HEK293 (cell line): Measurements from ENCODE around the gene TUSC1.

ENCODE experiments used
- CTCF ChIA-PET: fragments of 350-600 bp; formaldehyde crosslinking; extraction: SDS; loops from one replicate; lab custom pipeline; 2021; ENCODE audit warnings: antibody characterized with exemption; lab: Yijun Ruan, JAX
- POLR2A ChIA-PET: fragments of 300-600 bp; formaldehyde crosslinking; extraction: SDS; loops from one replicate; lab custom pipeline; 2020; ENCODE audit warnings: antibody characterized with exemption, inconsistent platforms; lab: Yijun Ruan, JAX
- H3K27ac ChIP-seq: fragments of 200-500 bp; sonication (Bioruptor generic); 2 replicates; pipeline ENCODE4 v1.5.1; 2014; ENCODE audit warnings: low read depth, low read length, control low read depth, inconsistent platforms; ENCODE audit errors: extremely low read depth
- H3K36me3 ChIP-seq, 2 experiments: fragments of 200-500 bp in 1 of 2; sonication (Bioruptor generic) in 1 of 2; 1 replicate in 1 of 2; 2 replicates in 1 of 2; pipeline ENCODE4 v1.5.1; 2014 to 2017; ENCODE audit warnings: inconsistent platforms in 2 of 2, low read length in 2 of 2; ENCODE audit not compliant: control insufficient read depth in 2 of 2, insufficient read depth in 1 of 2
- H3K4me1 ChIP-seq: fragments of 200-500 bp; sonication (Bioruptor generic); 2 replicates; pipeline ENCODE4 v1.5.1; 2014; ENCODE audit warnings: mild to moderate bottlenecking, low read length, inconsistent platforms; ENCODE audit not compliant: control insufficient read depth, insufficient read depth
- H3K4me3 ChIP-seq: 2 replicates; pipeline ENCODE4 v1.5.1; 2011; ENCODE audit warnings: low read depth, mild to moderate bottlenecking, control low read depth, low read length, moderate library complexity
- H3K9me3 ChIP-seq: fragments of 200-500 bp; sonication (Bioruptor generic); 2 replicates; pipeline ENCODE4 v1.5.1; 2014; ENCODE audit warnings: low read depth, low read length, inconsistent platforms; ENCODE audit not compliant: control insufficient read depth, insufficient read depth
- FEZF1 ChIP-seq: fragments of 450-650 bp; formaldehyde crosslinking; IDR thresholded peaks from 2 replicates; pipeline ENCODE4 v1.5.1; 2016; ENCODE audit warnings: missing biosample characterization, missing genetic modification characterization
- INSM2 ChIP-seq: fragments of 450-650 bp; formaldehyde crosslinking; IDR thresholded peaks from 2 replicates; pipeline ENCODE4 v1.5.1; 2016; ENCODE audit warnings: missing biosample characterization, missing genetic modification characterization
- RBAK ChIP-seq: fragments of 450-650 bp; formaldehyde crosslinking; IDR thresholded peaks from 2 replicates; pipeline ENCODE4 v1.5.1; 2016; ENCODE audit warnings: missing biosample characterization, missing genetic modification characterization
- REST ChIP-seq: fragments of 450-650 bp; formaldehyde crosslinking; IDR thresholded peaks from 2 replicates; pipeline ENCODE4 v1.5.1; 2016; ENCODE audit warnings: missing biosample characterization, missing genetic modification characterization
- ZBTB48 ChIP-seq: fragments of 450-650 bp; formaldehyde crosslinking; IDR thresholded peaks from 2 replicates; pipeline ENCODE4 v1.5.1; 2016; ENCODE audit warnings: missing biosample characterization, missing genetic modification characterization
- ZNF16 ChIP-seq: fragments of 450-650 bp; formaldehyde crosslinking; IDR thresholded peaks from 2 replicates; pipeline ENCODE4 v1.5.1; 2016; ENCODE audit warnings: low read depth, missing biosample characterization, missing genetic modification characterization
- ZNF19 ChIP-seq: fragments of 450-650 bp; formaldehyde crosslinking; IDR thresholded peaks from 2 replicates; pipeline ENCODE4; 2016; ENCODE audit warnings: missing biosample characterization, missing genetic modification characterization, low read depth
- ZNF239 ChIP-seq: fragments of 450-650 bp; formaldehyde crosslinking; IDR thresholded peaks from 2 replicates; pipeline ENCODE4 v1.5.1; 2016; ENCODE audit warnings: missing biosample characterization, missing genetic modification characterization
- ZNF350 ChIP-seq: fragments of 450-650 bp; formaldehyde crosslinking; IDR thresholded peaks from 2 replicates; pipeline ENCODE4 v1.5.0; 2017; ENCODE audit warnings: missing biosample characterization, mild to moderate bottlenecking, missing genetic modification characterization
- ZNF354C ChIP-seq: fragments of 450-650 bp; formaldehyde crosslinking; IDR thresholded peaks from 2 replicates; pipeline ENCODE4 v1.5.1; 2016; ENCODE audit warnings: missing biosample characterization, missing genetic modification characterization, low read depth, borderline replicate concordance
- ZNF433 ChIP-seq: fragments of 450-650 bp; formaldehyde crosslinking; IDR thresholded peaks from 2 replicates; pipeline ENCODE4 v1.5.1; 2016; ENCODE audit warnings: missing biosample characterization, missing genetic modification characterization, low read depth
- ZNF513 ChIP-seq: fragments of 450-650 bp; IDR thresholded peaks from 2 replicates; pipeline ENCODE4 v1.5.1; 2018; ENCODE audit warnings: missing biosample characterization, missing genetic modification characterization
- ZNF518A ChIP-seq: fragments of 450-650 bp; formaldehyde crosslinking; conservative IDR thresholded peaks from 2 replicates; pipeline ENCODE4 v1.5.1; 2016; ENCODE audit warnings: low read depth, missing biosample characterization, missing genetic modification characterization
- ZNF521 ChIP-seq: fragments of 450-650 bp; formaldehyde crosslinking; IDR thresholded peaks from 2 replicates; pipeline ENCODE4 v1.5.1; 2017; ENCODE audit warnings: missing biosample characterization, mild to moderate bottlenecking, missing genetic modification characterization
- ZNF560 ChIP-seq: fragments of 450-650 bp; formaldehyde crosslinking; IDR thresholded peaks from 2 replicates; pipeline ENCODE4 v1.5.1; 2017; ENCODE audit warnings: missing biosample characterization, missing genetic modification characterization, borderline replicate concordance
- ZNF571 ChIP-seq: fragments of 450-650 bp; formaldehyde crosslinking; IDR thresholded peaks from 2 replicates; pipeline ENCODE4 v1.5.0; 2017; ENCODE audit warnings: missing biosample characterization, missing genetic modification characterization
- ZNF624 ChIP-seq: fragments of 450-650 bp; formaldehyde crosslinking; IDR thresholded peaks from 2 replicates; pipeline ENCODE4 v1.5.1; 2017; ENCODE audit warnings: missing biosample characterization, missing genetic modification characterization
- ZNF677 ChIP-seq: fragments of 450-650 bp; IDR thresholded peaks from 2 replicates; pipeline ENCODE4 v1.5.0; 2018; ENCODE audit warnings: missing biosample characterization, mild to moderate bottlenecking, missing genetic modification characterization, moderate library complexity
- ZNF707 ChIP-seq: fragments of 450-650 bp; formaldehyde crosslinking; IDR thresholded peaks from 2 replicates; pipeline ENCODE4 v1.5.1; 2016; ENCODE audit warnings: missing biosample characterization, missing genetic modification characterization
- ZSCAN18 ChIP-seq: fragments of 450-650 bp; formaldehyde crosslinking; IDR thresholded peaks from 2 replicates; pipeline ENCODE4 v1.5.1; 2016; ENCODE audit warnings: missing biosample characterization, missing genetic modification characterization

Gene TUSC1

GRCh38 chr9:25724424-25724823 is 46.2 kb upstream of the TUSC1 start (continued):
- TF ChIP-seq REST (tag by site-specific recombination): no peak
- no peak for TF ChIP-seq ZNF707 (tag by site-specific recombination)
- no peak for TF ChIP-seq ZNF560 (tag by site-specific recombination)
- no peak for TF ChIP-seq ZNF518A (tag by site-specific recombination)
- TF ChIP-seq ZNF433 (tag by site-specific recombination): no peak

GRCh38 chr9:25716220-25716872 is 38.1 kb upstream of the TUSC1 start:
- H3K27ac ChIP-seq: no peak overlapping the region
- no peaks in the 10 kb centered on the region for H3K9me3 ChIP-seq
- H3K4me3 ChIP-seq: no peak overlapping the region
- CTCF ChIA-PET: interaction anchor here (0.6 to 1.6 kb wide), 10 partner anchors 8 to 1114 kb away, joined by 3 to 10 read pairs (median 3); no protein-coding TSS in a partner anchor
- POLR2A ChIA-PET: interaction anchor here (1.0 to 1.5 kb wide), 2 partner anchors 38 to 39 kb away, joined by 4 to 5 read pairs; partner anchors contain the start of gene TUSC1
- H3K36me3 ChIP-seq: no peaks in the 10 kb centered on the region
- TF ChIP-seq INSM2 (no peak), ZNF350 (tag by site-specific recombination) (no peak), ZNF677 (tag by site-specific recombination) (no peak), ZNF354C (tag by site-specific recombination) (no peak)
- H3K4me1 ChIP-seq: no peaks in the 10 kb centered on the region

- Histone ChIP-seq H3K27ac (no peak overlapping the region), H3K9me3 (no peaks in the 10 kb centered on the region), H3K36me3 (no peaks in the 10 kb centered on the region), H3K4me3 (no peak overlapping the region), H3K4me1 (no peaks in the 10 kb centered on the region)
- ChIA-PET CTCF (no interaction called here), POLR2A (no interaction called here)
- no peak for TF ChIP-seq ZBTB48 (tag by site-specific recombination)
- no peak for TF ChIP-seq ZNF571
- no peak for TF ChIP-seq ZNF19 (tag by site-specific recombination)
- TF ChIP-seq ZNF513: no peak
- TF ChIP-seq ZNF707 (tag by site-specific recombination): no peak
- TF ChIP-seq ZNF624 (tag by site-specific recombination): no peak
- no peak for TF ChIP-seq ZNF16 (tag by site-specific recombination)
- no peak for TF ChIP-seq ZSCAN18 (tag by site-specific recombination)
- TF ChIP-seq ZNF521: no peak
- no peak for TF ChIP-seq RBAK (tag by site-specific recombination)
- no peak for TF ChIP-seq FEZF1 (tag by site-specific recombination)
- TF ChIP-seq ZNF239: no peak
Observed at GRCh38 chr9:25709941-25710340, 31.7 kb upstream of the TUSC1 start.
